Stimulated activated CD4-positive, alpha-beta T cell treated with anti-CD3 and anti-CD28 coated beads, TNF-alpha, amount 100 ng/mL, for 1 hour (primary cell): Measurements from ENCODE around the gene PLA2G12B.

ENCODE experiments used
- DNase-seq, 3 donors: peaks; one replicate each; pipeline ENCODE4 v3.0.0-alpha.2; 2020; ENCODE audit warnings: low read depth in 3 of 3, low spot score in 1 of 3

PLA2G12B gene

DNA sequence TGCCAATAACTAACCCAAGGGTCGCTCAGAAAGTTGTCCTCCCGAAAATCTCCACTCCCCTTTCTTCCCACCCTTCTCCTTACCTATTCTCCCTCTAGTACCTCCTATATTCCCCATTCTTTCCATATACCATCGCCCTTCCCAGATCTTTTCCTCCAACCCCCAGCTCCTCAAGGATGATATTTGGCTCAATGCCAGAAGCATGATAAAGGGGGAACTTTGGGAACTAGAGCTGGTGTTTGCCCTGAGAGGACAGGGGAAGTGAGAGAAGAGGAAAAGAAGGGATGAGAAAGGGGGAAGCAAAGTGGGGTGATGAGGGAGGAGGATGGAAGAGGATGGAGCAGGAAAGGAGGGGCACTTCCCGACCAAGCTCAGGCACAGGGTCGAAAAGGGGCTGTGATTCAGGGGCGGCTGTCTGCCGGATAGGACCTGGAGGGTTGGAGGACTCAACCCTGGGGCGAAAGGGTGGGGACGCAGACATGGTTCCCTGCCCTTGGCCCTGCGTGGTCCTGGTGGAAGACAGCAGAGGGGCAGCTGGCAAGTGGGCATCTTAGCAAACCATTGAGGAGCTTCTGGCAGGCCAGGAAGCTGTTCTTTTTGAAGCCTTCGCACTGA lies 59.3 kb downstream of the PLA2G12B start:
- no peak for DNase-seq

DNA sequence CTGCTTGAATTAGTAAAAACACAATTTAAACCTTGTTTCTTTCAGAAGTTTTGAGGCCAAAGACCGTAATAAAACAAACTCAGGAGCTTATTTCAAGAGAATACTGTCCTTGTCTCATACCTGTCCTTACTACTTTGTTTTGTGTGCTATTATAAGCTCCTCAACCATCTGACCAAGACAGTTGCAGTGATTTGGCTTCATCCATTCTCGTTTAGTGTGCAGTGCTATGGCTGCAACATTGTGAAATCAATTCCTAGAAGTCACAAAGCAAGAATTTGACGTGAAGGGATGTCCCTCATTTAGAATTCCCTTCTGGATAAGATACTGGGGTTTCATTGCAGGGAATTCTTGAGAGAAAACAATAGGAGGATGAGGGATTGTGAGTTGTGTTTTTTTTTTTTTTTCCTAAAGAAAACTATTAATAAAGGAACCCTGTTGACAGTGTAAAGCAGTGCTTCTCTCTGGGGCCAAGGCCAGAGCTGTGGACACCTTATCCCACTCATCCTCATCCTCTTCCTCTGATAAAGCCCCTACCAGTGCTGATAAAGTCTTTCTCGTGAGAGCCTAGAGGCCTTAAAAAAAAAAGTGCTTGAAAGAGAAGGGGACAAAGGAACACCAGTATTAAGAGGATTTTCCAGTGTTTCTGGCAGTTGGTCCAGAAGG lies 61.3 kb downstream of the PLA2G12B start, which contains the start of gene OIT3:
Gene OIT3, plus strand, starts transcription at position 604 of the 663 bp plus-strand sequence. CDS start 60 bp downstream, outside the sequence.
- DNase-seq = no peak

DNA sequence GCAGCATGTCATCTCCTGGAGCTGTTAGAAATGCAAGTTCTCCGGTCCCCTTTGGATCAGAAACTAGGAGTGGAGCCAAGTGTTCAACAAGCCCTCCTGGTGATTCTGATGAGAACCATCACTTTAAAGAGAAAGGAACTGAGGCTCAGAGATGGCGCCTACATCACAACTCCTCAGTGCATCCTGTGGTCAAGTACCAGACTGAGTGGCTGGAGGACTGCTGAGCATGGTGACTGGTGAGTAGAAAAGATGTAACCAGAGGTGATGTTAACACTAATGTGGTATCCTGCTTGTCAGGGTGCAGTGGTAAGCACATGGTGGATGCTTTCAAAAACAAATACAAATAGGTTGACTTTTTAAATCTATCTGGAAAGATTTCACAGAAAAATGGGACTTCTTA lies 64.5 kb downstream of the PLA2G12B start:
- DNase-seq = no peak

DNA sequence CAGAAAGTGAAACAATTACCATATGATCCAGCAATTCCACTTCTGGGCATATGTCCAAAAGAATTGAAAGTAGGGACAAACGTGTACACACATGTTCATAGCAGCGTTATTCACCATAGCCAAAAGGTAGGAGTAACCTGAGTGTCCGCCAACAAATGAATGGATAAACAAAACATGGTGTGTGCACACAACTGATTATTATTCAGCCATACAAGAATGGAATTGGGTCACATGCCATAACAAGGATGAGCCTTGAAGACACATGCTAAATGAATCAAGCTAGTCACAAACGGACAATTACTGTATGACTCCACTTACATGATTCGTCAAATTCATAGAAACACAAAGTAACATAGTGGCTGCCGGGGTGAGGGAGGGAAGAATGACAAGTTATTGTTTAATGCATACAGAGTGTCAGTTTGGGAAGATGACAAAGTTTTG lies 65.2 kb downstream of the PLA2G12B start:
- DNase-seq = no peak

DNA sequence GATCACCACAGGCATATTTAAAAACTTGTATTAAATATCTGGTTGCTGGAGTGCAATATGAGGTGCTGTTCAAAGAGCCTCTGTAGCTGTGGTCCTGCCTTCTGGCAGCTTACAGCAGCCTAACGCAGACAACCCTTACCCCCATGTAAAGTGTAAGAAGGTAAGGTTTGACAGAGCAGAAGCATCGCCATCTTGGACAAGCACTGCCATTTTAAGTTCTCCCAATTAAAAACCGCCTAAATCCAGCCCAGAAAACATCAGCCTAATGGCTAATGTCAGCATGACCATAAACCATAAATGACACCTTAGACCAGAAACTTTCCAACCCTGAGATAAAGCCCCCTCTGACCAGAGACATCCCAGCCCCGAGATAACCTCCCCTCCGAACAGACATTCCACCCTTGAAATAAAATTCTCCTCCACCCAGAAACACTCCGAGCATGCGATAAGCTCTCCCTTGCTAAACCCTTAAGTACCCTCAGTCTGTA lies 66.4 kb downstream of the PLA2G12B start:
- no peak for DNase-seq

DNA sequence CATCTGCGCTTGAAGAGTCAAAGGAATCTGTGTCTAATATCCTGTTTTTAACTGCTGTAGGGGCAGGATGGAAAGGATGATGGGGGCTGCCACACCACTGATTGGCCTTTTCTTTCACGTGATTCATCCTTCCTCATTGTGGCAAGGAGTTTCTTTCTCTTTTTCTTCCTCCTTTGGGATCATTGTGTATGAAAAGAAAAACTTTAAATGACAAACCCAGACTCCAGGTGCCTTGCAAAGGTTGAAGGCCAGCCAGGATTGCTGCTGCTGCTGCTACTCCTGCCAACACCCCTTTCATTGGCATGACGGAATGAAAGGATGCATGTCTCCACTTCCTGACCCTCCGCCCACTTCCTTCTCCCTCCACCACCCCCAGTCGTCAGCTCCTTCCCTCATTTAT lies 67.6 kb downstream of the PLA2G12B start:
- no peak for DNase-seq

DNA sequence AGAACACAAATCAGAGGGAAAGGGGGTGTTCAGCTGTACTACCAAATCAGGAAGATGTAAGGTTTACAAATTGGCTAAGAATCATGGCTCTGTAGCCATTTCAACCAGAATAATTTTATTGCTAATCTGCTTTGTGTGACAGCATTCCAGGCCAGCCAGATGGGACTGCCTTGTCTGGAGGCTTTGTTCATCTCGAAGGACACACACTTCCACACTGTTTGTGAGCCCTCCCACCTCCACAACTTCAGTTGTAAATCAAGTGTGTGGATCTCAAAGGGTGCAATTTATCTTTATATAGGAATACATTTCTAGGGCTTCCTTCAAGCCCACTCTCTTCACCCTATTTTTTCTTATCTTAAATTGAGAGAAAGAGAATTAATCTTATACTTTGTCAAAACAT lies 68.0 kb downstream of the PLA2G12B start:
- DNase-seq = no peak

DNA sequence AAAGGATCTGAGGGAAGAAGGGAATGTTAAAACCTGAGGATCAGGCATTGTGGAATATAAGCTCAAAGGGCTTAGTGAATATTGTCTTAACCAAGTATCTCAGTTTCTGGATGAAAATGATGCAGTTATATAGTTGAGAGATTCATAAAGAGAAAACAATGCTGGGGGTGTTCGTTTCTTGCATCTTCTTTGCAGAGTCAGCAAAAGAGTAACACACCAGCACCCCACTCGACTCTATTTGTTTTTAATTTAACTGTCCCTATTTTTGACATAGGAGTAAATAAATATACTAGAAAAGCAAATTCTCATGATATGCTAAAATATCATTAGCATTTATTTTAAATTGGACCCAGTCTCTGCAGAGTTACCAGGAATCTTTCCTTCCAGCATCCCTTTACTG lies 68.7 kb downstream of the PLA2G12B start:
- no peak for DNase-seq
